WTC11 (cell line): ENCODE data around the gene ALX4. TPM values are rescaled to one million over a fixed set of nuclear protein-coding genes. Genes with fewer than 3 reads are reported as not detected.

Experiments
- ATAC-seq: fragments of 200-7000 bp; cut with Tn5 transposase; 2 replicates; pipeline ENCODE4 v1.10.0; 2021; ENCODE audit warnings: mild to moderate bottlenecking, moderate library complexity
- CTCF ChIA-PET: fragments of 300-600 bp; sonication (Branson Sonifier 250); formaldehyde crosslinking; loops from one replicate; lab custom pipeline; 2021; ENCODE audit warnings: antibody characterized with exemption; lab: Charles Lee
- POLR2A ChIA-PET: fragments of 350-600 bp; sonication (Branson Sonifier 250); formaldehyde crosslinking; loops from one replicate; lab custom pipeline; 2021; ENCODE audit warnings: antibody characterized with exemption; lab: Charles Lee
- DNase-seq: peaks from one replicate; pipeline ENCODE4 v3.0.0; 2021; ENCODE audit warnings: low spot score
- H3K27ac Mint-ChIP-seq: 2 replicates; pipeline ENCODE4 v1.8.0; 2021; ENCODE audit warnings: mixed read lengths
- H3K27me3 Mint-ChIP-seq: 2 replicates; pipeline ENCODE4 v1.8.0; 2021; ENCODE audit warnings: low read depth, mild to moderate bottlenecking, moderate library complexity, mixed read lengths
- H3K36me3 Mint-ChIP-seq: 2 replicates; pipeline ENCODE4 v1.8.0; 2021; ENCODE audit warnings: mixed read lengths
- H3K4me1 Mint-ChIP-seq: 2 replicates; pipeline ENCODE4 v1.8.0; 2022; ENCODE audit warnings: mixed read lengths
- H3K4me3 Mint-ChIP-seq: 2 replicates; pipeline ENCODE4 v1.8.0; 2021; ENCODE audit warnings: mild to moderate bottlenecking, moderate library complexity, mixed read lengths
- H3K9me3 Mint-ChIP-seq: 2 replicates; pipeline ENCODE4 v1.8.0; 2021; ENCODE audit warnings: mixed read lengths
- AFF4 ChIP-seq: sonication (generic); formaldehyde crosslinking; IDR thresholded peaks from 2 replicates; pipeline ENCODE4 v1.8.1; 2023; ENCODE audit warnings: mild to moderate bottlenecking, missing genetic modification reagents, borderline replicate concordance
- CREM ChIP-seq: sonication (generic); formaldehyde crosslinking; IDR thresholded peaks from 2 replicates; pipeline ENCODE4 v1.8.1; 2022; ENCODE audit warnings: mild to moderate bottlenecking, missing genetic modification reagents, moderate library complexity
- MXD4 ChIP-seq: fragments of 250-450 bp; sonication (Bioruptor Pico); IDR thresholded peaks from 2 replicates; pipeline ENCODE4 v1.8.0; 2021; ENCODE audit warnings: mild to moderate bottlenecking, moderate library complexity, borderline replicate concordance
- NFATC4 ChIP-seq: fragments of 250-450 bp; sonication (Bioruptor Pico); IDR thresholded peaks from 2 replicates; pipeline ENCODE4 v1.9.0; 2021; ENCODE audit warnings: mild to moderate bottlenecking
- NFYB ChIP-seq: sonication (generic); formaldehyde crosslinking; conservative IDR thresholded peaks from 2 replicates; pipeline ENCODE4 v1.8.0; 2022; ENCODE audit warnings: low read depth, missing genetic modification reagents
- NR1H2 ChIP-seq: sonication (generic); formaldehyde crosslinking; IDR thresholded peaks from 2 replicates; pipeline ENCODE4 v1.9.0; 2021; ENCODE audit warnings: mild to moderate bottlenecking, moderate library complexity, missing genetic modification reagents
- NR3C1 ChIP-seq: sonication (generic); formaldehyde crosslinking; conservative IDR thresholded peaks from 2 replicates; pipeline ENCODE4 v1.8.1; 2023; ENCODE audit warnings: low read depth, mild to moderate bottlenecking, missing genetic modification reagents
- PREB ChIP-seq: sonication (generic); formaldehyde crosslinking; IDR thresholded peaks from 2 replicates; pipeline ENCODE4 v1.8.1; 2022; ENCODE audit warnings: mild to moderate bottlenecking, missing genetic modification reagents, moderate library complexity, borderline replicate concordance
- RORB ChIP-seq: fragments of 250-450 bp; sonication (Bioruptor Pico); IDR thresholded peaks from 2 replicates; pipeline ENCODE4 v1.9.0; 2021; ENCODE audit warnings: mild to moderate bottlenecking
- SMAD3 ChIP-seq: sonication (generic); formaldehyde crosslinking; IDR thresholded peaks from 2 replicates; pipeline ENCODE4 v1.8.0; 2022; ENCODE audit warnings: missing genetic modification reagents, mild to moderate bottlenecking, borderline replicate concordance
- SOX15 ChIP-seq: fragments of 250-450 bp; sonication (Bioruptor Pico); IDR thresholded peaks from 2 replicates; pipeline ENCODE4 v1.9.0; 2021; ENCODE audit warnings: mild to moderate bottlenecking
- TP53 ChIP-seq: sonication (generic); formaldehyde crosslinking; IDR thresholded peaks from 2 replicates; pipeline ENCODE4 v1.8.1; 2023; ENCODE audit warnings: mild to moderate bottlenecking, missing genetic modification reagents
- ZNF138 ChIP-seq: sonication (generic); formaldehyde crosslinking; conservative IDR thresholded peaks from 2 replicates; pipeline ENCODE4 v1.8.1; 2022; ENCODE audit warnings: mild to moderate bottlenecking, moderate library complexity, missing genetic modification reagents
- ZNF232 ChIP-seq: sonication (generic); formaldehyde crosslinking; IDR thresholded peaks from 2 replicates; pipeline ENCODE4 v1.8.0; 2022; ENCODE audit warnings: mild to moderate bottlenecking, missing genetic modification reagents
- ZNF396 ChIP-seq: fragments of 250-450 bp; sonication (Bioruptor Pico); IDR thresholded peaks from 2 replicates; pipeline ENCODE4 v1.8.0; 2021; ENCODE audit warnings: mild to moderate bottlenecking, moderate library complexity, borderline replicate concordance
- total RNA-seq: library from RNA; stranded (reverse); gene quantifications from 3 replicates; pipeline ENCODE4 v1.2.3, GENCODE V29; 2021
- TF ChIP-seq, protein P1 (sequence below): sonication (generic); formaldehyde crosslinking; IDR thresholded peaks from 2 replicates; pipeline ENCODE4 v1.8.0; 2022; ENCODE audit warnings: mild to moderate bottlenecking, missing genetic modification reagents
- TF ChIP-seq, protein P2 (sequence below): sonication (generic); formaldehyde crosslinking; conservative IDR thresholded peaks from 2 replicates; pipeline ENCODE4 v1.8.1; 2022; ENCODE audit warnings: mild to moderate bottlenecking, missing genetic modification reagents
- TF ChIP-seq, protein P3 (sequence below): fragments of 250-450 bp; sonication (Bioruptor Pico); IDR thresholded peaks from 2 replicates; pipeline ENCODE4 v1.8.0; 2021; ENCODE audit warnings: mild to moderate bottlenecking
- TF ChIP-seq, protein P4 (sequence below): sonication (generic); formaldehyde crosslinking; IDR thresholded peaks from 2 replicates; pipeline ENCODE4 v1.8.0; 2023; ENCODE audit warnings: mild to moderate bottlenecking, missing genetic modification reagents

Gene ALX4
- total RNA-seq, 1 experiment from 2014 or later: not detected

DNA sequence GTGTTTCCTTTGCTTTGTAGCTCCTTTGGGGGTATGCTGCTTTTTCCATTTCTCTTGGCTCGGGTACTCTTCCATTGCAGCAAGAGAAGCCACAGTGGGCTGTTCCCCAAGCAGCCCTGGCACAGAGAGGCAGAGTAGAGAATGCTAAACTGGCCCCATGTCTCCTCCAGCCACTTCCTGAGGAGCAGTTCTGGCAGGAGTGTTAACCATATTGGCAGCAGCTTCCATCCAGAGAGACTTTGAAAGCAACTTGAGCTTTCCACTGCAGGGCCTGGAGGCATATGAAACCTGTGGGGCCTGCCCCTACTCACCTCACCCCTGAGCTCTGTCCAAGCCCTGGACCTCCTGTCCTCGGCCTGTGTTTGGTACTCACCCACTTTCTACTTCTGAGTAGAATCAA lies 61.8 kb downstream of the ALX4 start (continued):
- TF ChIP-seq SMAD3 (CRISPR knock-in tag): no peak
- no peak for TF ChIP-seq PREB (CRISPR knock-in tag)
- TF ChIP-seq, protein P1, sequence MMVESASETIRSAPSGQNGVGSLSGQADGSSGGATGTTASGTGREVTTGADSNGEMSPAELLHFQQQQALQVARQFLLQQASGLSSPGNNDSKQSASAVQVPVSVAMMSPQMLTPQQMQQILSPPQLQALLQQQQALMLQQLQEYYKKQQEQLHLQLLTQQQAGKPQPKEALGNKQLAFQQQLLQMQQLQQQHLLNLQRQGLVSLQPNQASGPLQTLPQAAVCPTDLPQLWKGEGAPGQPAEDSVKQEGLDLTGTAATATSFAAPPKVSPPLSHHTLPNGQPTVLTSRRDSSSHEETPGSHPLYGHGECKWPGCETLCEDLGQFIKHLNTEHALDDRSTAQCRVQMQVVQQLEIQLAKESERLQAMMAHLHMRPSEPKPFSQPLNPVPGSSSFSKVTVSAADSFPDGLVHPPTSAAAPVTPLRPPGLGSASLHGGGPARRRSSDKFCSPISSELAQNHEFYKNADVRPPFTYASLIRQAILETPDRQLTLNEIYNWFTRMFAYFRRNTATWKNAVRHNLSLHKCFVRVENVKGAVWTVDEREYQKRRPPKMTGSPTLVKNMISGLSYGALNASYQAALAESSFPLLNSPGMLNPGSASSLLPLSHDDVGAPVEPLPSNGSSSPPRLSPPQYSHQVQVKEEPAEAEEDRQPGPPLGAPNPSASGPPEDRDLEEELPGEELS (CRISPR knock-in tag): no peak
- no peak for TF ChIP-seq SOX15 (CRISPR knock-in tag)

- Mint-ChIP-seq H3K27me3 (no peaks in the 10 kb centered on the region; the same call in 1 of the 2 replicates), H3K27ac (no peak overlapping the region; the same call in 1 of the 2 replicates), H3K9me3 (peaks cover 17% of the 10 kb centered on the region), H3K4me3 (no peak overlapping the region), H3K36me3 (peaks cover 22% of the 10 kb centered on the region), H3K4me1 (peaks cover 29% of the 10 kb centered on the region)
- ATAC-seq (no peak), DNase-seq (no peak)
- CTCF ChIA-PET: interaction anchor here (1.7 to 1.9 kb wide), 2 partner anchors 39 to 114 kb away, joined by 6 to 9 read pairs; no protein-coding TSS in a partner anchor
- POLR2A ChIA-PET: no interaction called here
- no peak for TF ChIP-seq SMAD3 (CRISPR knock-in tag)
- TF ChIP-seq NR1H2 (CRISPR knock-in tag): no peak
- no peak for TF ChIP-seq ZNF232 (CRISPR knock-in tag)
- TF ChIP-seq, protein P2, sequence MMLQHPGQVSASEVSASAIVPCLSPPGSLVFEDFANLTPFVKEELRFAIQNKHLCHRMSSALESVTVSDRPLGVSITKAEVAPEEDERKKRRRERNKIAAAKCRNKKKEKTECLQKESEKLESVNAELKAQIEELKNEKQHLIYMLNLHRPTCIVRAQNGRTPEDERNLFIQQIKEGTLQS: no peak
- TF ChIP-seq, protein P3, sequence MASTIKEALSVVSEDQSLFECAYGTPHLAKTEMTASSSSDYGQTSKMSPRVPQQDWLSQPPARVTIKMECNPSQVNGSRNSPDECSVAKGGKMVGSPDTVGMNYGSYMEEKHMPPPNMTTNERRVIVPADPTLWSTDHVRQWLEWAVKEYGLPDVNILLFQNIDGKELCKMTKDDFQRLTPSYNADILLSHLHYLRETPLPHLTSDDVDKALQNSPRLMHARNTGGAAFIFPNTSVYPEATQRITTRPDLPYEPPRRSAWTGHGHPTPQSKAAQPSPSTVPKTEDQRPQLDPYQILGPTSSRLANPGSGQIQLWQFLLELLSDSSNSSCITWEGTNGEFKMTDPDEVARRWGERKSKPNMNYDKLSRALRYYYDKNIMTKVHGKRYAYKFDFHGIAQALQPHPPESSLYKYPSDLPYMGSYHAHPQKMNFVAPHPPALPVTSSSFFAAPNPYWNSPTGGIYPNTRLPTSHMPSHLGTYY (CRISPR knock-in tag): no peak
- no peak for TF ChIP-seq NR3C1 (CRISPR knock-in tag)
- no peak for TF ChIP-seq NFATC4
- TF ChIP-seq CREM (CRISPR knock-in tag): no peak
- TF ChIP-seq ZNF138 (CRISPR knock-in tag): no peak
- no peak for TF ChIP-seq ZNF396
- no peak for TF ChIP-seq RORB
These were observed 62.4 kb downstream of the ALX4 start for GRCh38 chr11:44247508-44247907.

- DNase-seq (no peak), ATAC-seq (no peak)
- no peak overlapping the region for H3K4me3 Mint-ChIP-seq
- peaks cover 9% of the 10 kb centered on the region for H3K9me3 Mint-ChIP-seq
- H3K4me1 Mint-ChIP-seq: peaks cover 37% of the 10 kb centered on the region
- ChIA-PET CTCF (interaction anchor here (1.7 kb wide), 1 partner anchor 39 kb away, joined by 6 read pairs; no protein-coding TSS in a partner anchor), POLR2A (no interaction called here)
- no peaks in the 10 kb centered on the region for H3K27me3 Mint-ChIP-seq
- peaks cover 14% of the 10 kb centered on the region for H3K36me3 Mint-ChIP-seq
- no peak for TF ChIP-seq ZNF396
- TF ChIP-seq, protein P4, sequence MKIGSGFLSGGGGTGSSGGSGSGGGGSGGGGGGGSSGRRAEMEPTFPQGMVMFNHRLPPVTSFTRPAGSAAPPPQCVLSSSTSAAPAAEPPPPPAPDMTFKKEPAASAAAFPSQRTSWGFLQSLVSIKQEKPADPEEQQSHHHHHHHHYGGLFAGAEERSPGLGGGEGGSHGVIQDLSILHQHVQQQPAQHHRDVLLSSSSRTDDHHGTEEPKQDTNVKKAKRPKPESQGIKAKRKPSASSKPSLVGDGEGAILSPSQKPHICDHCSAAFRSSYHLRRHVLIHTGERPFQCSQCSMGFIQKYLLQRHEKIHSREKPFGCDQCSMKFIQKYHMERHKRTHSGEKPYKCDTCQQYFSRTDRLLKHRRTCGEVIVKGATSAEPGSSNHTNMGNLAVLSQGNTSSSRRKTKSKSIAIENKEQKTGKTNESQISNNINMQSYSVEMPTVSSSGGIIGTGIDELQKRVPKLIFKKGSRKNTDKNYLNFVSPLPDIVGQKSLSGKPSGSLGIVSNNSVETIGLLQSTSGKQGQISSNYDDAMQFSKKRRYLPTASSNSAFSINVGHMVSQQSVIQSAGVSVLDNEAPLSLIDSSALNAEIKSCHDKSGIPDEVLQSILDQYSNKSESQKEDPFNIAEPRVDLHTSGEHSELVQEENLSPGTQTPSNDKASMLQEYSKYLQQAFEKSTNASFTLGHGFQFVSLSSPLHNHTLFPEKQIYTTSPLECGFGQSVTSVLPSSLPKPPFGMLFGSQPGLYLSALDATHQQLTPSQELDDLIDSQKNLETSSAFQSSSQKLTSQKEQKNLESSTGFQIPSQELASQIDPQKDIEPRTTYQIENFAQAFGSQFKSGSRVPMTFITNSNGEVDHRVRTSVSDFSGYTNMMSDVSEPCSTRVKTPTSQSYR (CRISPR knock-in tag): no peak
- no peak for TF ChIP-seq AFF4 (CRISPR knock-in tag)
- no peak for TF ChIP-seq MXD4
- TF ChIP-seq PREB (CRISPR knock-in tag): no peak
- TF ChIP-seq NFYB: no peak
- no peak for TF ChIP-seq TP53 (CRISPR knock-in tag)
- H3K27ac Mint-ChIP-seq: no peak overlapping the region
These were observed 63.2 kb downstream of the ALX4 start for GRCh38 chr11:44246726-44247125.
